NCI-H446 treated with DMSO at 0.1 percent for 48 hours (cell line): ENCODE data around the gene METTL8.
"Not testable (repeated sequence)": the region's sequence is repeated elsewhere in the genome, so short reads cannot be mapped to it uniquely, and the experiment has no call there.

ENCODE experiments used
- DNase-seq: peaks from one replicate; lab custom pipeline; 2025; lab: John Stamatoyannopoulos, UW

The METTL8 gene

GRCh38 chr2:171401947-171402346 is 31.8 kb downstream of the METTL8 start:
- no peak for DNase-seq

DNA sequence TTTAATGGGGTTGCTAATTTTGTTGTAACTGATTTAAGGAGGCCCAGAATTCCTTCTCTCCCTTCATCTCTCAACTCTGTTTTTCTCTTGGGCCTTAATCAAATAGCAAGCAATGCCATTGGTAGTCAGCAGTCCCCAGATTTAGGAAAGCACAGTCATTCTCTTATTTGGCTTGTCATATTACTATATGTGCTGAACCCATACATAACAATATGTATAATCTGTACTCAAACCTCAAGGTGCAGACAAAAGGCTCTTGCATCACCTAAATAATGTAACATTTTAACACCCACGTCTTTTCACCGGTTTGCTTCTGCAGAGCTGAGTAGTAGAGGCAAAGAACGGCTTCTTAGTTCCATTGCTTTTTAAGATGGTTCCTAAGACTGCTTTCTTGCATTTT is 33.4 kb downstream of the METTL8 start:
- no peak for DNase-seq

DNA sequence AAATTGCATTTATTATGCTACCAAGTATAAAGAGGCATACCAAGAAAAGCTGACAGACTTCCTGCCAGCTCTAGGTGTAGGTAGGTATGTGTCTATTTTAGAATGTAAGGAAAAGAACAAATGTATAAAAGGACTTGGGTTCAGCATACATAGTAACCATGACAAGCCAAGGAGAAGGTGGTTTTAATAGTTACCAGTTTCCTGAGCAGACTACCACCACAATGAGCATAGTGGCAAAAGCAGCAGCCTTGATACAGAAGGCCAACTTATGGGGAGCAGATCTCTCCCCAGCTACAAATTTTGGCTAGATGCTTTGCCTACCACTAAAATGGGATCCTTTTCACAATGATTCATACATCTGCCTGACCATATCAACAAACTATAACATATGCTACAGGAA is 34.5 kb downstream of the METTL8 start:
- no peak for DNase-seq

DNA sequence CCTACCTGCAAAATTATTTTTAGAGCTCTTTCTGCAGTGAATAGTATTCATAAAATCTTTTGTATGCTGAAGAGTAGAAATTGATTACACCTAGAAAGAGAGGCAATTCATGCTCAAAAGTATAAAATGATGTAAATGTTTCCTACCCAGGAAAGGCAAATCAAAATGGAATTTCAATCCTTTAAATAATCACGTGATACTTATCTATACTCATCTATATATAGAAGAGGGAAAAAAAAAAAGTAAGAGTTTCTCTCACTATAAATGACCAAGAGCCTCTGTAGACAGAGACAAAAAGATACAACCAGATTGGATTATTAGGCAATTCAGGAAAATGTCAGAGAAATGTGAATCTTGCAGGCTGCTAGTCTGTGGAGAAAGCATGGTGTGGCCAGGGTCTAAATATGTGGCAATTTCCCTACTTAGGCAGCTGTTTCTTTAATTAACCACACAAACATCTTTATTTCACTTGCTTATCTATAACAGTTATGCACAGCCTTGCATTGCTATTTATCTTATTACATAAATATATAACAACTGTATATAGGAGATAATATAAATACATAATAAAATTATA is 39.5 kb downstream of the METTL8 start:
- no peak for DNase-seq

GRCh38 chr2:171393487-171393886 is 40.3 kb downstream of the METTL8 start:
- no peak for DNase-seq

GRCh38 chr2:171391532-171391931 is 42.3 kb downstream of the METTL8 start:
- DNase-seq: no peak

- DNase-seq: no peak
Measured at GRCh38 chr2:171390941-171391516, 42.8 kb downstream of the METTL8 start.

GRCh38 chr2:171389780-171390179 is 44.0 kb downstream of the METTL8 start:
- DNase-seq: no peak

DNA sequence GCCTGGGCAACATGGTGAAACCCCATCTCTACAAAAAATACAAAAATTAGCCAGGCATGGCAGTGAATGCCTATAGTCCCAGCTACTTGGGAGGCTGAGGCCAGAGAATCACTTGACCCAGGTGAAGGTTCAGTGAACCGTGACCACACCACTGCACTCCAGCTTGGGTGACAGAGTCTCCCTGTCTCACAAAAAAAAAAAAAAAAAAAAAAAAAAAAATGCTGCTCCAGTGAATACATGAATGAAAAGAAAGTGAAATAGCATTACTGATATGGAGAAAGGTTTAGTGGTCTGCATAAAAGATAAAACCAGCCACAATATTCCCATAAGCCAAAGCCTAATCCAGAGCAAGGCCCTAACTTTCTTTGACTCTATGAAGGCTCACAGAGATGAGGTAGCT is 44.5 kb downstream of the METTL8 start:
- DNase-seq: no peak

- no peak for DNase-seq
Measured at GRCh38 chr2:171387052-171387451, 46.7 kb downstream of the METTL8 start.

DNA sequence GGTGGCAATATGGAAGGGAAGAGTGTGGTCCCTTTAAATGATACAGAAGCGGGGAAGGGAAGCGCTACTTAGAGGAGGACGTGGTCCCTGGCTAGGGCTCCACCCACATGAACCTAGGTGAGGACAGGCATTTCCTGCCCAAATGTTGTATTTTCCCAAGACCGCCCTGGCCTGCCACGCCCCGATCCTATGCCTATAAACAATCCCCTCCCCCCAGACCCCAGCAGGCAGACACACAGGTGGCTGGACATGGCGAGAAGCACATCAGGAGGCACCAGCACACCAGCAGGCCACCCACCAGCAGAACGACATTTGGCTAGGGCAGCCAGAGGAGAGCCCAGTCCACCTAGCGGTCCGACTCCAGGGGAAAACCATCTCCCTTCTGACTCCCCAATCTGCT is 47.2 kb downstream of the METTL8 start:
- DNase-seq: no peak

DNA sequence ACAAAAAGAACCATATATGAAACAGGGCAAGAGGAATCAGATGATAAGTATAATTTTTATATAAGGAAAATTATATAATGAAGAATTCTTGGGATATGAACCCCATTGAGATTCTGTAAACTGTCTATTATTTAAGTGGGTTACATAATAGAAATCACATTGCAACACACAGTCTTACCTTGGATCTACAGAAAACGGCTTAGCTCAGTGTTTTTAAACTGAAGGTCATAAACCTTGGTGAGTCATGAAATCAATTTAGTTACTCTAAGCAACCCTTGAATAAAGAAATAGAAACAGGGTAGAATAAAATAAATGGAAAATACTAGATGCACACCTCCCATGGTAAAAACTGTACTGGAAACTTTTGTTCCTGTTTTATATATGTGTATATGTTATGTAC is 50.7 kb downstream of the METTL8 start:
- no peak for DNase-seq

DNA sequence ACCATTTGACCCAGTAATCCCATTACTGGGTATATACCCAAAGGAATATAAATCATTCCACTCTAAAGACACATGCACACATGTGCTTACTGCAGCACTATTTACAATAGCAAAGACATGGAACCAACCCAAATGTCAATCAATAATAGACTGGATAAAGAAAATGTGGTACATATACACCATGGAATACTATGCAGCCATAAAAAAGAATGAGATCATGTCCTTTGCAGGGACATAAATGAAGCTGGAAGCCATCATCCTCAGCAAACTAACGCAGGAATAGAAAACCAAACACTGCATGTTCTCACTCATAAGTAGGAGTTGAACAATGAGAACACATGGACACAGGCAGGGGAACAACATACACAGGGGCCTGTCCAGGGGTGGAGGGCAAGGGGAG is 51.6 kb downstream of the METTL8 start:
- not testable (repeated sequence) for DNase-seq

DNA sequence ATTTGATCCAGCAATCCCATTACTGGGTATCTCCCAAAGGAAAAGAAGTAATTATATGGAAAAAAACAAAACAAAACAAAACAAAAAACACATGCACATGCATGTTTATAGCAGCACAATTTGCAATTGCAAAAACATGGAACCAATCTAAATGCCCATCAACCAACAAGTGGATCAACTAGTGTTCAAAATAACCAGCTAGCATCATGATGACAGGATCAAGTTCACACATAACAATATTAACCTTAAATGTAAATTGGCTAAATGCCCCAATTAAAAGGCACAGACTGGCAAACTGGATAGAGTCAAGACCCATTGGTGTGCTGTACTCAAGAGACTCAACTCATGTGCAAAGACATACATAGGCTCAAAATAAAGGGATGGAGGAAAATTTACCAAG is 55.9 kb downstream of the METTL8 start:
- DNase-seq: not testable (repeated sequence)

DNA sequence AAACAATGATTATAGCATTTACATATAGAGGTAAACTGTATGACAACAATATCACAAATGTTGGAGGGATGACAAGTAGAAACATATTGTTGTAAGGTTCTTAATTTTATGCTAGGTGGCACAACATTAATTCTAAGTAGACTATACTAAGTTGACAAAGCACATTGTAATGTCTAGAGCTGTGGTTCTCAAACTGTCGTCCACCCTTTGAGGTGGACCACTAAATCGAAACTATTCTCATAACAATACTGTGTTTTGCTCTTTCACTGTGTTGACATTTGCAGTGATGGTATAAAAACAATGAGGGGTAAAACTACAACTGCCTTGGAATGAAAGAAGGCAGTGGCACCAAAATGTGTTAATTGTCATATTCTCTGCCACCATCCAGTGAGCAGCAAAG is 66.1 kb downstream of the METTL8 start:
- DNase-seq: no peak

- DNase-seq: no peak
Measured at GRCh38 chr2:171365778-171366177, 68.0 kb downstream of the METTL8 start.

GRCh38 chr2:171365232-171365631 is 68.6 kb downstream of the METTL8 start:
- no peak for DNase-seq

- no peak for DNase-seq
Measured at GRCh38 chr2:171362396-171362795, 71.4 kb downstream of the METTL8 start.

GRCh38 chr2:171360905-171361304 is 72.9 kb downstream of the METTL8 start:
- no peak for DNase-seq

GRCh38 chr2:171353746-171354145 is 80.0 kb downstream of the METTL8 start:
- DNase-seq: not testable (repeated sequence)

DNA sequence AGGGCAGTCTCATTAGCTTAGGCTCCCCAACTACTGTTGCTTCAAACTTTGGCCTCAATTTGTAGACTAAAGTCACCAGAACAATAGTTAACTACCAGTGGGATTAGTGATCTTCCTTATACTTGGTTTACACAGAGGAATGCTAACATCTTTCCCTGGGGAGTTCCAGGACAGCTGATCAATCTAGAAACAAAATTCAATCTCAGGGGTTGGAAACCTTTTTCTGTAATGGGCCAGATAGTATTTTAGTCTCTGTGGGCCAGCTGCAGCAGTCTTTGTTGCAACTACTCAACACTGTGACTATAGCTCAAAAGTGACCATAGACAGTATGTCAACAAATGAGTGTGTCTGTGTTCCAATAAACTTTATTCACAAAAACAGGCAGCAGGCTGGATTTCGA is 85.7 kb downstream of the METTL8 start:
- no peak for DNase-seq

- no peak for DNase-seq
Measured at GRCh38 chr2:171347591-171348032, 86.2 kb downstream of the METTL8 start.

GRCh38 chr2:171346723-171347557 is 86.8 kb downstream of the METTL8 start:
- DNase-seq: no peak
